Measurements from ENCODE around the gene MISFA. TPM values are rescaled to one million over a fixed set of nuclear protein-coding genes. Genes with fewer than 3 reads are reported as not detected.
A peak's percentile ranks its signal among the peaks of the same experiment; 100 is the strongest.
"Not testable (repeated sequence)": the region's sequence is repeated elsewhere in the genome, so short reads cannot be mapped to it uniquely, and the experiment has no call there.

MISFA gene
- total RNA-seq, 1 experiment from 2014 or later = 0.32 TPM

DNA sequence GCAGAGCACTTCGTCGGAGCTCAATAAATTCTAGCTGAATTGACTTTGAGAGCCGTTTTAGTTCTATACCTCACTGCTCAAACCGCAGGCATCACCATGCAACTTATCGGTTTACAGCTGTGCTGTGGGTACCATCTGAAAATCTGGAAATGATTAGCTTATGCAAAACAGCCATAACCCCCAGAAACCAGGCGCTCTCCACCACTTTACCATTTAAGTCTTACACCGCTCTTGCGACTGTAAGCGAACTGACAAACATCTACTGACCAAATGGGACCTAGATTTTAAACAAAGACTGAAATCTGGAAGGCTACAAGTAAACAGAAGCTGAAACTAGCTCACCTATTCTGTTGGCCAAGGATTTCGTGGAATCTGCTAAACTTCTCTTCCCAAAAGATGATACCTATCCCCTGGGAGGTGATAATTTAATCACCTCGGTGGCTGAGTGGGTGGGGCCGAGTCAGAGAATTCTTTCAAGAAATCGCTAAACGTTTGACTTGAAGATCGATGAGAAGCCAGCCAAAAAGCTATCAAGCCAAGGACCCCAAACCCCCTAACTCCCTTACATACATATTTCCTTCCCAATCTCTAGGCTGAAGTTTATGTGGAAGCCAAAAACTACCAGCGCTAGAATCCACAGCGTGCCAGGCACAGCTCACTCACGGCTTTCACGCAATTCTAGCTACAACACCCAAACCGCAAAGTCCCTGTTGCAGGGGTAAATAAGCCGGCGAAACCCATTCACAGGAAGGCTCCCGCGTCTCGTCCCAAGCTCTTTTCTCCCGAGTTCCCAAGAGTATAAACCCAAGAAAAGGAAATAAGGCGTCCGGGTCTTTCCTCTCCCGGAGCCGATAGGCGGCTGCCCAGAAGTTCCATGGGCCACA, 33.9 kb downstream of the MISFA start:
- peak in 1 of 2 experiments; percentile 1 for DNase-seq (ENCODE audit: low read depth in 1 of 2, low spot score in 2 of 2)

DNA sequence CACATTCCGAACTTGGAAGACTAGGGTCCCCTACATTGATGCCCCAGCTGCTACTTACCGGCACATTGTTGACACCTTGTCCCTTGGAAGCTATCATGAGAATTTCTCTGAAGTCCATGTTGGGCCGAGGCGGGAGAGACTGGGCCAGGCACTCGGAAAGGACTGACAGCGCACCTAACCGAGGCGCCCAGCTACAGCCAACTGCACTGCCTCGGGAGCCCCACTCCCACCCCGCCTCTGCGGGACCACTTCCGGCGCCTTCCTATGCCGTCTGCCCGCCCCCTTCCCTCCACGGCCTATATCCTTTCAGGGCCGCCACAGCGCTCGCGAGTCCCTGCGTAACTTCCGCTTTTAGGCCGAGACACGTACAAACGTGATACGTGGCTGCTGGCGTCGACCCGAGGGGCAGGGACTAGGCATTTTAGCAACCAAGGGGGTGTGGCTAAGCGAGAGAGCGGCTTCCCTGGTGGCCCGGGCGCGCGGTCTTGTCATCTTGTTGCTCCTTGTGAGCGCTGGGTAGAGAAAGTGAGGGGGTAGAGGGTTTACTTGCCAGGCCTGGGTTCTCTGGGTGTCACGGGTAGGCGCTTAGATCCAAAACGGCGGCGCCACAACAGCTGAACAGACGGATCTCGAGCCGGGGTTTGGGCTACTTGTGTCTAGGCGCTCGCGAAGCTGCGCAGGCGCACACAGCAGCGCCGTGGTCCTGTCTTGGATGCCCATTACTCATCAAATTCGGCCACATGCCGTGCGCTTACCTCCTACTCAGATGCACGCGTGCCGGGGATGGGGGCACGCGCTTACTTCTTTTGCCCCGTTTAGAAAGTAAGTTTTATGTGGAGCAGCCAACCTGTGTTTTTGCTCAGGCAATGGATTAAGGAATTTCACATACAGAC, 34.8 kb downstream of the MISFA start, which contains the start of gene SPTY2D1:
SPTY2D1 (minus strand) TSS at position 203 of the 893 bp plus-strand sequence; CDS start at position 118, 85 bp downstream.
- peak within 1 kb of the TSS; percentile 58 for H3K4me3 ChIP-seq
- no peaks in the 10 kb centered on the region for H3K9me3 ChIP-seq (replicated peaks)
- peak; percentile 94 to 95 for DNase-seq (ENCODE audit: low read depth in 1 of 2, low spot score in 2 of 2)
- peaks cover 5% of the 10 kb centered on the region; the same call in 1 of the 2 replicates for H3K4me1 ChIP-seq (replicated peaks)
- H3K36me3 ChIP-seq = no peaks in the 10 kb centered on the region
- H3K27me3 ChIP-seq (replicated peaks) = no peaks in the 10 kb centered on the region
- peak within 1 kb of the TSS; percentile 87 for H3K27ac ChIP-seq

More for the DNA sequence above, 33.9 kb downstream of the MISFA start:
- no peaks in the 10 kb centered on the region for H3K36me3 ChIP-seq
- no peaks in the 10 kb centered on the region for H3K27me3 ChIP-seq (replicated peaks)
- H3K4me3 ChIP-seq = peak overlapping the region; percentile 58
- H3K4me1 ChIP-seq (replicated peaks) = peaks cover 5% of the 10 kb centered on the region; the same call in 1 of the 2 replicates
- no peaks in the 10 kb centered on the region for H3K9me3 ChIP-seq (replicated peaks)
- peak overlapping the region; percentile 28 for H3K27ac ChIP-seq

DNA sequence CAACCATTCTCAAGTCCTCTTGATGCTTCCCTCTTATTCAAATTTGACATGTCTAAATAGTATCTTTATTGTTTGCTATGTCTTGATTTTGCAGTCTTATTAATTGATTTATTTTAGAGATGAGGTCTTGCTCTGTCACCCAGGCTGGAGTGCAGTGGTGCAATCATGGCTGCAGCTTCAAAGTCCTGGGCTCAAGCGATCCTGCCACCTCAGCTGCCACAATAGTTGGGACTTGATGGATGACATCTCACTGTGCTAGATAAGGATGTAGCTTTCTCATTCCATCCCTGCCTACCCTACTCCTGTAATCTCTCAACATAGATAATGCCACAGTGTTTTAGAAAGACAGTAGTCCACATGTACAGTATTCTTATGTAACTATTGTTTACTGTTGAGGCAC, 42.1 kb downstream of the MISFA start:
- Histone ChIP-seq H3K36me3 (no peaks in the 10 kb centered on the region), H3K9me3 (replicated peaks) (no peaks in the 10 kb centered on the region), H3K4me3 (no peak overlapping the region), H3K27ac (no peak overlapping the region), H3K27me3 (replicated peaks) (no peaks in the 10 kb centered on the region), H3K4me1 (replicated peaks) (no peaks in the 10 kb centered on the region)
- no peak for DNase-seq (ENCODE audit: low read depth in 1 of 2, low spot score in 2 of 2)

DNA sequence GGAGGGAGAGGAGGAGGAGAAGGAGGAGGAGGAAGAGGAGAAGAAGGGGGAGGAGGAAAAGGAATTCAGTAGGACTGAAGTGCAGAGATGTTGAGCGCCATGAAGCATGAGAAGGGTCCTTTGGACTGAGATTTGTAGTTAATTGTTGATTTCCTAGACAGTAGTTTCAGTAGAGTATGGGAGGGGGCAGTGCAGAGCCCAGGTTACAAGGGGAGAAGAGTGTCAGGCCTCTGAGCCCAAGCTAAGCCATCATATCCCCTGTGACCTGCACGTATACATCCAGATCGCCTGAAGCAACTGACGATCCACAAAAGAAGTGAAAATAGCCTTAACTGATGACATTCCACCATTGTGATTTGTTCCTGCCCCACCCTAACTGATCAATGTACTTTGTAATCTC, 43.4 kb downstream of the MISFA start:
- not testable (repeated sequence) for H3K4me1 ChIP-seq (replicated peaks); H3K9me3 ChIP-seq (replicated peaks); H3K4me3 ChIP-seq; DNase-seq (ENCODE audit: low read depth in 1 of 2, low spot score in 2 of 2); H3K27me3 ChIP-seq (replicated peaks); H3K27ac ChIP-seq; H3K36me3 ChIP-seq

DNA sequence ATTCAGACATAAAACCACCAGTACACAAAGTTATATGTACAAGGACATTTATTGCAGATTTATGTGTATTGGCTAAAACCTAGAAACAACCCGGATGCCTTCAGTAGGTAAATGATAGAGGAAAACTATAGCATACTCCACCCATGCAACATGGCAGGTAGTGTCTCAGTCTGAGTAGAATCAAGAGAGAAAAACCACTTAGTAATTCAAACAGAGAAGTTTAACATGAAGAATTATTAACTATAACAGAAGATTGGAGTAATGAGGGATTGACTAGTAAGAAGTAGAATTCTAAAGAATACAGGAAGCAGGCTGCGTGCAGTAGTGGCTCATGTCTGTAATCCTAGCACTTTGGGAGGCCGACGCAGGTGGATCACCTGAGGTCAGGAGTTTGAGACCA, 50.8 kb downstream of the MISFA start:
- no peak for DNase-seq (ENCODE audit: low read depth in 1 of 2, low spot score in 2 of 2)
- H3K27me3 ChIP-seq (replicated peaks) = no peaks in the 10 kb centered on the region
- no peaks in the 10 kb centered on the region for H3K4me1 ChIP-seq (replicated peaks)

DNA sequence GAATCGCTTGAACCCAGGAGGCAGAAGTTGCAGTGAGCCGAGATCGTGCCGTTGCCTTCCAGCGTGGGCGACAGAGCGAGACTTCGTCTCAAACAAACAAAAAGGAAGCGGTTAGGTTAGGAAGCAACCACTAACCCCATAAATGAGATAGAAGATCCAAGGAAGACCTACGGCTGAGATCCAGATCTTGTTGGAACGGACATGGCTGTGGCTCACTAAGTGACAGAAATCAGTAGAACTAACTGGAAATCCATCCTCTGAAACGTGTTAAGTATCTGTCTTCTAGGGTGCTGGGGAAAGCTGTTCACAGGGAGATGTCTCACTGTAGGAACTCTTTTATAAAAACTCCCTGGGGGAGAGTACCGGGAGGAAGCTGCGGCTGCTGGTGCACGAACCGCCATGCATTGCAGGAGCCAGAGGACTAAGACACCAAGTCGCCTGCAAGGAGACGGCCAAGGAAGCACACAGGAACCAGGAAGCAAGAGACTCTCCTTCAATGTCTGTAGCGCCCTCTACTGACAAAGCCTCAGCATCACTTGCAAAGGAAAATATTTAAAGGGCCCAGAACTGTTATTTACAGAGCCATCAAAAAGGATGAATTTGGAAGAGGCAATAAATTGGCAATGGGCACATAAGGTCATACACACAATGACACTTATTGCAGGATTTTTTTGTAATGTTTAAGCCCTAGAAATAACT, 51.4 kb downstream of the MISFA start:
- no peak overlapping the region for H3K4me3 ChIP-seq
- H3K27me3 ChIP-seq (replicated peaks) = no peaks in the 10 kb centered on the region
- H3K27ac ChIP-seq = no peak overlapping the region
- peak; percentile 22 to 33 for DNase-seq (ENCODE audit: low read depth in 1 of 2, low spot score in 2 of 2)
- no peaks in the 10 kb centered on the region for H3K4me1 ChIP-seq (replicated peaks)
- H3K36me3 ChIP-seq = no peaks in the 10 kb centered on the region
- no peaks in the 10 kb centered on the region for H3K9me3 ChIP-seq (replicated peaks)

More for the DNA sequence above, 50.8 kb downstream of the MISFA start:
- Histone ChIP-seq H3K4me3 (no peak overlapping the region), H3K36me3 (no peaks in the 10 kb centered on the region), H3K9me3 (replicated peaks) (no peaks in the 10 kb centered on the region), H3K27ac (no peak overlapping the region)

Other genes with a start within 250 kb of the MISFA start
- 758 and 913 TPM in 2 replicates for gene LDHA, start 205.2 kb upstream of the MISFA start, total RNA-seq (2014; rRNA removed; shearing (Covaris generic))
- gene LDHC, start 187.5 kb upstream of the MISFA start, total RNA-seq (2014; rRNA removed; shearing (Covaris generic)) = 0.08 TPM in 1 of 2 replicates, not detected in the other
- gene LDHAL6A, start 143.9 kb upstream of the MISFA start, total RNA-seq (2014; rRNA removed; shearing (Covaris generic)) = not detected in 2 replicates
- 27.3 and 55.9 TPM in 2 replicates for gene TSG101, start 72.8 kb upstream of the MISFA start, total RNA-seq (2014; rRNA removed; shearing (Covaris generic))
- gene UEVLD, start 11.1 kb upstream of the MISFA start, total RNA-seq (2014; rRNA removed; shearing (Covaris generic)) = 14.9 and 22.0 TPM in 2 replicates
- 13.3 and 22.1 TPM in 2 replicates for gene SPTY2D1, start 34.6 kb downstream of the MISFA start, total RNA-seq (2014; rRNA removed; shearing (Covaris generic))
- gene TMEM86A, start 99.0 kb downstream of the MISFA start, total RNA-seq (2014; rRNA removed; shearing (Covaris generic)) = 0.32 TPM in 1 of 2 replicates, not detected in the other
- not detected in 2 replicates for gene IGSF22, start 126.4 kb downstream of the MISFA start, total RNA-seq (2014; rRNA removed; shearing (Covaris generic))
- gene PTPN5, start 192.0 kb downstream of the MISFA start, total RNA-seq (2014; rRNA removed; shearing (Covaris generic)) = not detected in 2 replicates